ENCODE data around the gene MED31. TPM values are rescaled to one million over a fixed set of nuclear protein-coding genes. Genes with fewer than 3 reads are reported as not detected.

MED31 gene
- total and polyA plus RNA-seq, 2 of the 4 experiments (the other 2 are of a cell fraction) = 5.6 to 11.6 TPM

GRCh38 chr17:6683730-6684459 lies 32.5 kb upstream of the MED31 start:
- DNase-seq = no peak
- no peak overlapping the region for H4K5ac ChIP-seq (ENCODE audit: low read depth, low read length)
- peaks cover 4% of the 10 kb centered on the region for H3K27me3 ChIP-seq (ENCODE audit: control insufficient read depth, insufficient read depth, low read length)
- no peak overlapping the region for H2BK20ac ChIP-seq (ENCODE audit: low read depth, low read length)
- CTCF ChIA-PET = no interaction called here
- no peak overlapping the region for H3K23ac ChIP-seq (ENCODE audit: low read depth, low read length)
- H2BK120ac ChIP-seq (ENCODE audit: low read depth, low read length) = no peak overlapping the region
- no peak overlapping the region for H2AK9ac ChIP-seq (replicated peaks; ENCODE audit: low read depth, low read length, poor library complexity)
- no peaks in the 10 kb centered on the region for H3K79me1 ChIP-seq (ENCODE audit: low read depth in 1 of 2, low read length in 2 of 2)
- H2BK5ac ChIP-seq (ENCODE audit: low read depth, low read length, poor library complexity, severe bottlenecking) = no peak overlapping the region
- no peak overlapping the region for H3K9ac ChIP-seq (ENCODE audit: low read depth, low read length)
- no peak overlapping the region for H3K4ac ChIP-seq (ENCODE audit: low read depth, low read length)
- H3K4me3 ChIP-seq (ENCODE audit: insufficient read depth, low read depth, low read length) = no peak overlapping the region
- H4K8ac ChIP-seq (ENCODE audit: low read depth in 2 of 2, low read length in 2 of 2) = no peak overlapping the region
- dilution Hi-C loops (cut with HindIII; ENCODE audit: low sequenced_read_pairs, unreplicated experiment) = no loop called here
- no peak overlapping the region for H3K4me2 ChIP-seq (ENCODE audit: low read depth, low read length)
- intact Hi-C loops (cut with micrococcal nuclease) = no loop called here
- H2AK5ac ChIP-seq (ENCODE audit: low read depth, low read length) = no peak overlapping the region
- H2AFZ ChIP-seq (replicated peaks; ENCODE audit: low read length, poor library complexity) = no peak overlapping the region
- no peak overlapping the region for H3K18ac ChIP-seq (ENCODE audit: low read depth, low read length)
- no peak overlapping the region for H3K56ac ChIP-seq (ENCODE audit: extremely low read depth, insufficient read depth, low read length)
- no peaks in the 10 kb centered on the region for H3K36me3 ChIP-seq (ENCODE audit: control insufficient read depth, insufficient read depth, low read length)
- H2BK15ac ChIP-seq (ENCODE audit: low read depth, low read length) = no peak overlapping the region
- H3K14ac ChIP-seq (replicated peaks; ENCODE audit: low read depth, low read length) = no peak overlapping the region
- no peaks in the 10 kb centered on the region for H3K9me3 ChIP-seq (ENCODE audit: control insufficient read depth, insufficient read depth, low read length)
- POLR2A ChIA-PET (ENCODE audit: unreplicated experiment) = no interaction called here
- no TSS peak for BruUV-seq (replicated peaks)
- no peaks in the 10 kb centered on the region for H3K9me1 ChIP-seq (ENCODE audit: insufficient read depth, low read length)
- in situ Hi-C loops (cut with MboI; ENCODE audit: low sequenced_read_pairs) = no loop called here
- H3K27ac ChIP-seq (ENCODE audit: insufficient read depth, low read length) = no peak overlapping the region
- no peak for ATAC-seq (ENCODE audit: low read depth)
- TF ChIP-seq RAD21 (IDR thresholded peaks at IDR 0.05; ENCODE audit: low read length) (no peak), MAZ (IDR thresholded peaks at IDR 0.05; ENCODE audit: borderline replicate concordance, low read depth, low read length) (no peak), POLR2A (IDR thresholded peaks at IDR 0.05; ENCODE audit: low read depth, low read length) (no peak), FOS (IDR thresholded peaks at IDR 0.05; ENCODE audit: low read depth, low read length) (no peak), RFX5 (IDR thresholded peaks at IDR 0.05; ENCODE audit: low read depth, low read length) (no peak)
- H4K20me1 ChIP-seq (ENCODE audit: insufficient read depth, low read length) = no peaks in the 10 kb centered on the region
- H4K91ac ChIP-seq (ENCODE audit: insufficient read depth, low read depth, low read length) = no peak overlapping the region
- WGBS, 2 experiments (ENCODE audit: extremely low coverage in 2 of 2, insufficient read length in 1 of 2) = no CpG with 5 or more reads among the region's 3 CpGs
- no peaks in the 10 kb centered on the region for H3K4me1 ChIP-seq (ENCODE audit: control insufficient read depth, insufficient read depth, low read length)
